HepG2 (cell line): ENCODE data around the gene KCNJ1. TPM values are rescaled to one million over a fixed set of nuclear protein-coding genes. Genes with fewer than 3 reads are reported as not detected.

Source experiments
- ATAC-seq: fragments of 200-7000 bp; cut with Tn5 transposase; 3 replicates; pipeline ENCODE4 v1.9.1; 2020; ENCODE audit warnings: mild to moderate bottlenecking, moderate library complexity
- BruUV-seq: library from RNA; stranded (reverse); fragments of 400-500 nt; replicated peaks from 2 replicates; lab custom pipeline; 2021; lab: Mats Ljungman, UMichigan
- CTCF ChIA-PET: fragments of 300-600 bp; formaldehyde crosslinking; extraction: SDS; loops from one replicate; lab custom pipeline; 2021; ENCODE audit warnings: low total read pairs, inconsistent platforms, low intra/inter-chr PET ratio; lab: Yijun Ruan, JAX
- POLR2A ChIA-PET: fragments of 350-600 bp; sonication (Branson Sonifier 250); formaldehyde crosslinking; loops from one replicate; lab custom pipeline; 2020; ENCODE audit warnings: antibody characterized with exemption, inconsistent platforms; lab: Yijun Ruan, JAX
- DNase-seq: peaks from one replicate; pipeline ENCODE4 v3.0.0-alpha.2; 2015; ENCODE audit warnings: low spot score
- FAIRE-seq: peaks from 3 replicates; lab custom pipeline; 2011; peaks lifted over from hg19 to GRCh38; lab: Jason Lieb, UNC
- H2AFZ ChIP-seq: one replicate; pipeline ENCODE4 v1.6.1; 2011; ENCODE audit warnings: low read length, inconsistent platforms
- H3K27ac ChIP-seq: fragments of 300-600 bp; 3 replicates; pipeline ENCODE4 v1.8.0; 2011; ENCODE audit warnings: mixed run types, mild to moderate bottlenecking, mixed read lengths, low read length, inconsistent platforms; ENCODE audit not compliant: insufficient read depth; ENCODE audit errors: extremely low read length
- H3K27me3 ChIP-seq, 2 experiments: fragments of 200-600 bp in 1 of 2; 2 replicates in 1 of 2; 3 replicates in 1 of 2; pipeline versions ENCODE4 v1.6.0 to v1.8.0; 2011; ENCODE audit warnings: low read length in 2 of 2, mild to moderate bottlenecking in 2 of 2, moderate library complexity in 2 of 2, inconsistent platforms in 1 of 2; ENCODE audit not compliant: insufficient read depth in 2 of 2, control insufficient read depth in 1 of 2
- H3K36me3 ChIP-seq, 2 experiments: fragments of 200-600 bp in 1 of 2; replicated peaks in 1 of 2; 2 replicates in 1 of 2; 3 replicates in 1 of 2; pipeline versions ENCODE4 v1.5.1 to v1.8.0; 2011; ENCODE audit warnings: low read length in 2 of 2, inconsistent platforms in 1 of 2; ENCODE audit not compliant: insufficient read depth in 2 of 2, control insufficient read depth in 1 of 2
- H3K4me1 ChIP-seq: 2 replicates; pipeline ENCODE4 v1.5.1; 2012; ENCODE audit warnings: low read length, inconsistent platforms; ENCODE audit not compliant: insufficient read depth
- H3K4me2 ChIP-seq: 2 replicates; pipeline ENCODE4 v1.6.0; 2011; ENCODE audit warnings: low read depth, low read length, inconsistent platforms
- H3K4me3 ChIP-seq, 3 experiments: fragments of 200-600 bp in 1 of 3; sonication (generic), shearing (Covaris generic) in 1 of 3; replicated peaks in 1 of 3; 2 replicates each; pipeline ENCODE4 v1.5.1; 2011 to 2016; ENCODE audit warnings: low read length in 3 of 3, inconsistent platforms in 2 of 3, low read depth in 2 of 3, mild to moderate bottlenecking in 2 of 3, control low read depth in 1 of 3, mixed read lengths in 1 of 3; ENCODE audit not compliant: insufficient read depth in 1 of 3
- H3K79me2 ChIP-seq: one replicate; pipeline ENCODE4 v1.6.1; 2011; ENCODE audit warnings: low read length, inconsistent platforms; ENCODE audit not compliant: insufficient read depth
- H3K9ac ChIP-seq: 2 replicates; pipeline ENCODE4 v1.6.0; 2011; ENCODE audit warnings: mild to moderate bottlenecking, low read depth, low read length, inconsistent platforms; ENCODE audit not compliant: insufficient read depth
- H3K9me3 ChIP-seq: 2 replicates; pipeline ENCODE4 v1.5.1; 2012; ENCODE audit warnings: mild to moderate bottlenecking, low read length
- H4K20me1 ChIP-seq: 2 replicates; pipeline ENCODE4 v1.6.0; 2011; ENCODE audit warnings: inconsistent platforms, mild to moderate bottlenecking, low read length, moderate library complexity; ENCODE audit not compliant: insufficient read depth
- FOXK2 ChIP-seq: fragments of 450-650 bp; IDR thresholded peaks from 2 replicates; pipeline ENCODE4 v1.6.1; 2016
- MAFG ChIP-seq: sonication (generic); formaldehyde crosslinking; IDR thresholded peaks from 2 replicates; pipeline ENCODE4 v1.5.1; 2020; ENCODE audit warnings: mild to moderate bottlenecking, missing genetic modification reagents
- TEAD3 ChIP-seq: optimal IDR thresholded peaks from 2 replicates; pipeline ENCODE3; 2016; ENCODE audit warnings: borderline replicate concordance
- ZNF235 ChIP-seq: sonication (generic); formaldehyde crosslinking; IDR thresholded peaks from 2 replicates; pipeline ENCODE4 v1.8.1; 2023; ENCODE audit warnings: mild to moderate bottlenecking, missing genetic modification reagents, borderline replicate concordance
- ZNF292 ChIP-seq: sonication (generic); formaldehyde crosslinking; IDR thresholded peaks from 2 replicates; pipeline ENCODE4 v1.8.1; 2022; ENCODE audit warnings: mild to moderate bottlenecking, low read depth, missing genetic modification reagents, borderline replicate concordance
- WGBS: methylation state at CpG from one replicate; pipeline ENCODE4 v1.1.6; 2017; ENCODE audit warnings: low lambda C conversion rate; 5-methylcytosine and 5-hydroxymethylcytosine counted together
- in situ Hi-C: cut with HindIII; loops from 2 replicates; pipeline ENCODE4 v1.10.0; 2017; ENCODE audit warnings: low pct_unique_long_range_greater_than_20kb; ENCODE audit not compliant: extremely low pct_ligation_motif_present
- intact Hi-C: fragments of 100-400 bp; cut with micrococcal nuclease; formaldehyde crosslinking; loops from one replicate; pipeline ENCODE4 v1.10.0; 2022; ENCODE audit not compliant: unreplicated experiment
- polyA plus RNA-seq, 8 experiments: library from polyadenylated mRNA; depleted of rRNA in 3 of 8; stranded (reverse) in 7 of 8; unstranded in 1 of 8; fragments of >200 nt; fragmentation: Illumina TruSeq in 4 of 8; extraction: Trizol in 4 of 8; gene quantifications; 2 replicates each; pipeline versions ENCODE4 v1.2.1 to v1.2.3, GENCODE V29; 2011 to 2016; ENCODE audit warnings: low read depth in 4 of 8, missing spikeins in 1 of 8, mixed read lengths in 1 of 8; ENCODE audit not compliant: insufficient read depth in 1 of 8
- total RNA-seq, 5 experiments: library from RNA; depleted of rRNA; stranded (reverse); fragments of >200 nt; fragmentation: Illumina TruSeq; extraction: Trizol; gene quantifications; 2 replicates each; pipeline ENCODE4 v1.2.3, GENCODE V29; 2016; ENCODE audit warnings: low read depth in 1 of 5
- TF ChIP-seq, protein P1 (sequence below): sonication (generic); formaldehyde crosslinking; IDR thresholded peaks from 2 replicates; pipeline ENCODE4 v1.8.0; 2022; ENCODE audit warnings: mild to moderate bottlenecking, missing genetic modification reagents

KCNJ1 gene
- total and polyA plus RNA-seq, 2 of the 13 experiments (the other 11 are each of a cell fraction or from before 2014, with no cell fraction given): not detected

DNA sequence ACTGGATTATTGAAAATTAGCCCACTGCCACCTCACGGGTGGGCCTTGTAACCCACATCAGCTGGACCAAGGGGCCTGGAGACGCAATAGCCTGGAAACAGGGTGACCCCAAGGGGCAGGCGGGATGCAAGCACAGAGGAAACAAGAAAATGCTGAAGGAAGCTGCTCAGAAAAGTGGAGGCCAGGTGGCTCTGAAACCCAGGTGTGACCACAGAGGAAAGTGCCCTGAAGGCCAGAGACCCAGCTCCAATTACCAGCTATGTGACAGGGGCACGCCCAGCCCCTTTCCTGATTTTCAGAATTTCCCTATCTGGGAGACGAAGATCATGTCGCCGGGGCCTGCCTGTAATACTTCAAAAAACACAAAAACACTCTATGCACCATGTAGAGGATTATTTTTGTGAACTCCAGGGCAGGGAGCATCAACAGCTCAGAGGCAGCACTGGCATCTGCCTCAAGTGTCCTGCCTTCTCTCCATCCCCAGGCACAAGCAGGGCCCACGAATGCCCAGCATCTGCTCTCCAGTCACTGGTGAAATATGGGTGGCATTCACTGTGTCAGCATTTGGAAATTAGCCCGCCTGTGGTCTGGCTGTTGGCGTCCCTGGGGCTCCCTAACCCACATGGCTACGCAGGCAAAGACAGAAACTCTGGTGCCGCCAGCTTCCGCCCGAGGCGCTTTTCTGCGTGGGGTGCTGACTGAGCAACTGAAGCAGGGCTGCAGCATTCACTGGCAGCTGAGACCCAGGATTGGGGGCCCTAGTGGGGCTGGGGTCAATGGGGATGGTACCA is 6.3 kb downstream of the KCNJ1 start:
- no peak overlapping the region for H2AFZ ChIP-seq
- no peak overlapping the region for H3K4me2 ChIP-seq
- H4K20me1 ChIP-seq: no peaks in the 10 kb centered on the region
- H3K9me3 ChIP-seq: no peaks in the 10 kb centered on the region
- TF ChIP-seq MAFG (CRISPR knock-in tag) (no peak), TEAD3 (CRISPR knock-in tag) (no peak), ZNF235 (no peak), FOXK2 (no peak), ZNF292 (CRISPR knock-in tag) (no peak)
- TF ChIP-seq, protein P1, sequence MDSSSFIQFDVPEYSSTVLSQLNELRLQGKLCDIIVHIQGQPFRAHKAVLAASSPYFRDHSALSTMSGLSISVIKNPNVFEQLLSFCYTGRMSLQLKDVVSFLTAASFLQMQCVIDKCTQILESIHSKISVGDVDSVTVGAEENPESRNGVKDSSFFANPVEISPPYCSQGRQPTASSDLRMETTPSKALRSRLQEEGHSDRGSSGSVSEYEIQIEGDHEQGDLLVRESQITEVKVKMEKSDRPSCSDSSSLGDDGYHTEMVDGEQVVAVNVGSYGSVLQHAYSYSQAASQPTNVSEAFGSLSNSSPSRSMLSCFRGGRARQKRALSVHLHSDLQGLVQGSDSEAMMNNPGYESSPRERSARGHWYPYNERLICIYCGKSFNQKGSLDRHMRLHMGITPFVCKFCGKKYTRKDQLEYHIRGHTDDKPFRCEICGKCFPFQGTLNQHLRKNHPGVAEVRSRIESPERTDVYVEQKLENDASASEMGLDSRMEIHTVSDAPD (CRISPR knock-in tag): no peak
- H3K4me1 ChIP-seq: no peaks in the 10 kb centered on the region
- in situ Hi-C loops: no loop called here
- no peak overlapping the region for H3K9ac ChIP-seq
- BruUV-seq: no TSS peak
- ChIA-PET CTCF (interaction anchor here (1.1 to 1.5 kb wide), 2 partner anchors 689 to 703 kb away, joined by 4 to 5 read pairs; no protein-coding TSS in a partner anchor), POLR2A (no interaction called here)
- H3K27ac ChIP-seq: no peak overlapping the region
- ATAC-seq (no peak), FAIRE-seq (no peak), DNase-seq (no peak)
- H3K27me3 ChIP-seq: peaks cover 5 to 45% of the 10 kb centered on the region in 2 experiments; a peak in 4 of 5 replicates
- H3K79me2 ChIP-seq: no peaks in the 10 kb centered on the region
- intact Hi-C loops: loop anchor here (1.0 kb wide), 1 partner anchor 688 kb away; no protein-coding TSS in a partner anchor
- H3K4me3 ChIP-seq: no peak overlapping the region
- WGBS: 39% methylated on average over 10 of the region's 16 CpGs
- no peaks in the 10 kb centered on the region for H3K36me3 ChIP-seq
